Activated CD8-positive, alpha-beta T cell treated with anti-CD3 and anti-CD28 coated beads, Interleukin-2, amount 10 ng/mL, durations not matched to agents 7 days and 5 days (primary cell): ENCODE data around the gene MERTK. TPM values are rescaled to one million over a fixed set of nuclear protein-coding genes. Genes with fewer than 3 reads are reported as not detected.

Experiments used
- ATAC-seq: fragments of 150-1000 bp; cut with Tn5 transposase; one replicate; pipeline ENCODE4 v1.10.0; 2021; ENCODE audit warnings: moderate library complexity
- CTCF ChIA-PET: fragments of 350-600 bp; sonication (Branson Sonifier 250); formaldehyde crosslinking; loops from one replicate; lab custom pipeline; 2021; ENCODE audit warnings: antibody characterized with exemption; lab: Charles Lee
- POLR2A ChIA-PET: fragments of 350-600 bp; sonication (Branson Sonifier 250); formaldehyde crosslinking; loops from one replicate; lab custom pipeline; 2021; ENCODE audit warnings: antibody characterized with exemption; lab: Charles Lee
- DNase-seq: peaks from one replicate; pipeline ENCODE4 v3.0.0-alpha.2; 2020
- H3K27ac Mint-ChIP-seq: one replicate; pipeline ENCODE4 v1.8.0; 2021; ENCODE audit warnings: mild to moderate bottlenecking, mixed read lengths
- H3K27me3 Mint-ChIP-seq: one replicate; pipeline ENCODE4 v1.8.0; 2021; ENCODE audit warnings: low read depth, mixed read lengths
- H3K36me3 Mint-ChIP-seq: one replicate; pipeline ENCODE4 v1.8.0; 2021; ENCODE audit warnings: low read depth, mixed read lengths
- H3K4me1 Mint-ChIP-seq: one replicate; pipeline ENCODE4 v1.8.0; 2021; ENCODE audit warnings: low read depth, mixed read lengths
- H3K4me3 Mint-ChIP-seq: one replicate; pipeline ENCODE4 v1.8.0; 2021; ENCODE audit warnings: mild to moderate bottlenecking, mixed read lengths
- H3K9me3 Mint-ChIP-seq: one replicate; pipeline ENCODE4 v1.8.0; 2022; ENCODE audit warnings: mixed read lengths; ENCODE audit not compliant: insufficient read depth
- total RNA-seq, 2 experiments: library from RNA; stranded (reverse); gene quantifications; one replicate each; pipeline ENCODE4 v1.2.3, GENCODE V29; 2021

Gene MERTK
- total RNA-seq, 2 experiments from 2014 or later, result 0.10 to 0.21 TPM

DNA sequence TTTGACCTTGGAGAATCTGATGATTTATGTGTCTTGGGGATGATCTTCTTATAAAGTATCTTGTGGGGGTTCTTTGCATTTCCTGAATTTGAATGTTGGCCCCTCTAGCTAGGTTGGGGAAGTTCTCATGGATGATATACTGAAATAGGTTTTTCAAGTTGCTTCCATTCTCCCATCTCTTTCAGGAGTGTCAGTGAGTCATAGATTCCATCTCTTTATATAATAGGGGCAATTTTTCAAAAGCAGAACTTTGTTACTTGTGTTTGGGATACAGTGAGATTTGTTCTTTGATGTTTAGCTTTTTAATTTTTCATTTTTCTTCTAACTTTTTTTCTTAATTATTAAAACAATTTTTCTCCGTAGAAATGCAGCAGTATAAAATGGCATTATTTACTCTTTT, 176.1 kb downstream of the MERTK start:
- Mint-ChIP-seq H3K27ac (no peak overlapping the region), H3K4me1 (peaks cover 18% of the 10 kb centered on the region), H3K36me3 (peaks cover 67% of the 10 kb centered on the region), H3K27me3 (no peaks in the 10 kb centered on the region), H3K9me3 (peaks cover 10% of the 10 kb centered on the region), H3K4me3 (no peak overlapping the region)
- CTCF ChIA-PET, result no interaction called here
- DNase-seq (no peak), ATAC-seq (no peak)
- POLR2A ChIA-PET, result no interaction called here

DNA sequence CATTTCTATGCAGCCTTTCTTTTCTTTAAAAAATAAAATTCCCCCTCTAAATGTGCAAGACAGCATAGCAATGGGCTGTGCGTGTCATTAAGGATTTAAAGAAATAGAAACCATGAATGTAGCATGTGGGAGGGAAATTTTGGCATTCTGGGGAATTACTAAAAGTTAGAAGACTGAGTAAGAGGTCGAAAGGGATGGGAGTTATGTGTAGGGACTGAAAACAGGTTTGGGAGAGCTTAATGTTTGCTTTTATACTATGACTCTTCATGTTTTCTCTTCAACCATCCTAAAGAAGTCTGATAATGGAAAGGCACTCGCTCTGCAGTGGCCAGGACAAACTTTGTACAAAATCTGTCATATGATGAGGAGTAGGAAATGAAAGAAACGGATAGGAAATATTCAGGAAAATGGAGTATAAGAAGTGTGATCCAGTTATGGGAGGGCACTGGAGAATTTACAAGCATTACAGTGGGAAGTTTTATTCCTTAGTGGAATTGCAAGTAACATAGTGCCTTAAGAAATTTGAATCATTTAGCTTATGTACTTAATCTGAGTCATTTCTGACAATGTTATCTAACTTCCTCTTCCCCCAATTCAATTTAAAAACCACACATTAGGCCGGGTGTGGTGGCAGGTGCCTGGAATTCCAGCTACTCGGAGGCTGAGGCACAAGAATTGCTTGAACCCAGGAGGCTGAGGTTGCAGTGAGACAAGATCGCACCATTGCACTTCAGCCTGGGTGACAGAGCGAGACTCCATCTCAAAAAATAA, 177.3 kb downstream of the MERTK start:
- no peak overlapping the region for H3K27ac Mint-ChIP-seq
- POLR2A ChIA-PET, result no interaction called here
- CTCF ChIA-PET, result no interaction called here
- H3K4me1 Mint-ChIP-seq, result peaks cover 18% of the 10 kb centered on the region
- peaks cover 61% of the 10 kb centered on the region for H3K36me3 Mint-ChIP-seq
- peaks cover 10% of the 10 kb centered on the region for H3K9me3 Mint-ChIP-seq
- no peak for DNase-seq
- H3K4me3 Mint-ChIP-seq, result no peak overlapping the region
- ATAC-seq, result no peak
- H3K27me3 Mint-ChIP-seq, result no peaks in the 10 kb centered on the region

GRCh38 chr2:112077814-112078213, 179.4 kb downstream of the MERTK start:
- DNase-seq (no peak), ATAC-seq (no peak)
- ChIA-PET CTCF (no interaction called here), POLR2A (no interaction called here)
- Mint-ChIP-seq H3K4me1 (peaks cover 16% of the 10 kb centered on the region), H3K27me3 (no peaks in the 10 kb centered on the region), H3K4me3 (no peak overlapping the region), H3K36me3 (peaks cover 61% of the 10 kb centered on the region), H3K27ac (no peak overlapping the region), H3K9me3 (peaks cover 10% of the 10 kb centered on the region)

Other genes with a start within 250 kb of the MERTK start
- 10 to 100 TPM; 76.6 to 78.4 TPM for gene ANAPC1, start 14.4 kb upstream of the MERTK start, total RNA-seq
- 10 to 100 TPM; 18.6 to 19.9 TPM for gene TMEM87B, start 156.7 kb downstream of the MERTK start, total RNA-seq
- under 1 TPM; 0.58 to 0.91 TPM for gene FBLN7, start 239.8 kb downstream of the MERTK start, total RNA-seq